Endothelial cell of umbilical vein (primary cell): Measurements from ENCODE around the gene CD300LD. TPM values are rescaled to one million over a fixed set of nuclear protein-coding genes. Genes with fewer than 3 reads are reported as not detected.

Experiments
- BruUV-seq: library from RNA; stranded (reverse); fragments of 400-500 nt; replicated peaks from 2 replicates; lab custom pipeline; 2021; lab: Mats Ljungman, UMichigan
- CTCF ChIA-PET: fragments of 300-600, 350-600 bp; sonication (Branson Sonifier 250); formaldehyde crosslinking; loops from one replicate; lab custom pipeline; 2021; ENCODE audit warnings: antibody characterized with exemption, inconsistent platforms; lab: Charles Lee
- POLR2A ChIA-PET: fragments of 300-600, 350-600 bp; sonication (Branson Sonifier 250); formaldehyde crosslinking; loops from one replicate; lab custom pipeline; 2021; ENCODE audit warnings: antibody characterized with exemption, inconsistent platforms; lab: Charles Lee
- DNase-seq: peaks from one replicate; pipeline ENCODE4 v3.0.0-alpha.2; 2011; ENCODE audit warnings: low read depth, low spot score
- FAIRE-seq: peaks from 2 replicates; lab custom pipeline; 2011; peaks lifted over from hg19 to GRCh38; lab: Jason Lieb, UNC
- H2AFZ ChIP-seq: 2 replicates; pipeline ENCODE4 v1.6.0; 2012; ENCODE audit warnings: low read depth, low read length, control low read depth, inconsistent platforms
- H3K27ac ChIP-seq: 2 replicates; pipeline ENCODE4 v1.5.1; 2011; ENCODE audit warnings: low read depth, mild to moderate bottlenecking, control low read depth, low read length, moderate library complexity; ENCODE audit not compliant: insufficient read depth
- H3K27me3 ChIP-seq, 2 experiments: 2 replicates each; pipeline versions ENCODE4 v1.6.0 to v1.6.1; 2011; ENCODE audit warnings: low read length in 2 of 2, mixed read lengths in 1 of 2; ENCODE audit not compliant: control insufficient read depth in 2 of 2, insufficient read depth in 2 of 2
- H3K36me3 ChIP-seq, 2 experiments: 2 replicates in 1 of 2; 3 replicates in 1 of 2; pipeline ENCODE4 v1.5.1; 2011; ENCODE audit warnings: low read length in 2 of 2, mild to moderate bottlenecking in 1 of 2, moderate library complexity in 1 of 2; ENCODE audit not compliant: control insufficient read depth in 2 of 2, insufficient read depth in 2 of 2; ENCODE audit errors: extremely low read depth in 1 of 2
- H3K4me1 ChIP-seq: 3 replicates; pipeline ENCODE4 v1.5.1; 2011; ENCODE audit warnings: mild to moderate bottlenecking, low read length; ENCODE audit not compliant: control insufficient read depth, insufficient read depth; ENCODE audit errors: extremely low read depth
- H3K4me2 ChIP-seq: 2 replicates; pipeline ENCODE4 v1.6.1; 2011; ENCODE audit warnings: low read length, control low read depth, mixed read lengths; ENCODE audit not compliant: insufficient read depth
- H3K4me3 ChIP-seq, 3 experiments: fragments of 200-600 bp in 1 of 3; sonication (generic), shearing (Covaris generic) in 1 of 3; replicated peaks in 1 of 3; 2 replicates each; pipeline ENCODE4 v1.5.1; 2011 to 2016; ENCODE audit warnings: control low read depth in 3 of 3, low read length in 3 of 3, mild to moderate bottlenecking in 2 of 3, inconsistent platforms in 1 of 3, low read depth in 1 of 3, moderate library complexity in 1 of 3; ENCODE audit not compliant: insufficient read depth in 1 of 3
- H3K79me2 ChIP-seq: 2 replicates; pipeline ENCODE4 v1.6.0; 2012; ENCODE audit warnings: low read length, inconsistent platforms; ENCODE audit not compliant: control insufficient read depth, insufficient read depth
- H3K9ac ChIP-seq: replicated peaks from 2 replicates; pipeline ENCODE3; 2011; ENCODE audit warnings: low read length, control low read depth; ENCODE audit not compliant: insufficient read depth; ENCODE audit errors: extremely low read depth
- H3K9me1 ChIP-seq: replicated peaks from 3 replicates; pipeline ENCODE4 v1.6.0; 2011; ENCODE audit warnings: mild to moderate bottlenecking, low read length; ENCODE audit not compliant: control insufficient read depth, insufficient read depth; ENCODE audit errors: extremely low read depth
- H3K9me3 ChIP-seq: replicated peaks from 2 replicates; pipeline ENCODE4 v1.5.1; 2012; ENCODE audit warnings: low read length, inconsistent platforms; ENCODE audit not compliant: control insufficient read depth, insufficient read depth
- H4K20me1 ChIP-seq: replicated peaks from 2 replicates; pipeline ENCODE3; 2011; ENCODE audit warnings: mild to moderate bottlenecking, low read length; ENCODE audit not compliant: control insufficient read depth, insufficient read depth; ENCODE audit errors: extremely low read depth
- CTCF ChIP-seq, 2 donors: IDR thresholded peaks; 1 replicate in 1 of 2; 2 replicates in 1 of 2; pipeline ENCODE4 v1.5.1; 2011; ENCODE audit warnings: low read length in 2 of 2, mild to moderate bottlenecking in 2 of 2, moderate library complexity in 2 of 2, control low read depth in 1 of 2, inconsistent platforms in 1 of 2, low read depth in 1 of 2; ENCODE audit not compliant: insufficient read depth in 1 of 2; ENCODE audit errors: extremely low read depth in 1 of 2
- EZH2 ChIP-seq: IDR thresholded peaks from 2 replicates; pipeline ENCODE4 v1.6.1; 2012; ENCODE audit warnings: borderline replicate concordance, low read depth, mild to moderate bottlenecking, moderate library complexity, low read length, inconsistent platforms; ENCODE audit not compliant: severe bottlenecking
- FOS ChIP-seq: IDR thresholded peaks from 2 replicates; pipeline ENCODE4 v1.6.1; 2011; ENCODE audit warnings: mild to moderate bottlenecking, low read length, moderate library complexity, borderline replicate concordance; ENCODE audit not compliant: insufficient read depth
- GATA2 ChIP-seq: IDR thresholded peaks from 2 replicates; pipeline ENCODE4 v1.7.0; 2011; ENCODE audit warnings: low read depth, mild to moderate bottlenecking, moderate library complexity, mixed read lengths, low read length; ENCODE audit not compliant: insufficient read length, insufficient read depth
- JUN ChIP-seq: IDR thresholded peaks from 2 replicates; pipeline ENCODE4 v1.6.1; 2011; ENCODE audit warnings: borderline replicate concordance, low read depth; ENCODE audit not compliant: insufficient read length, insufficient read depth
- MAX ChIP-seq: IDR thresholded peaks from 2 replicates; pipeline ENCODE4 v1.6.1; 2011; ENCODE audit not compliant: insufficient read depth, insufficient read length
- MYC ChIP-seq: IDR thresholded peaks from one replicate; pipeline ENCODE4 v1.6.1; 2011; ENCODE audit warnings: mild to moderate bottlenecking, low read depth, low read length
- POLR2A ChIP-seq: IDR thresholded peaks from 2 replicates; pipeline ENCODE4 v1.6.1; 2012; ENCODE audit warnings: low read depth, mild to moderate bottlenecking, control low read depth, low read length
- POLR2AphosphoS5 ChIP-seq: IDR thresholded peaks from 2 replicates; pipeline ENCODE4 v1.6.1; 2012; ENCODE audit warnings: low read depth, mild to moderate bottlenecking, control low read depth, low read length, moderate library complexity; ENCODE audit not compliant: insufficient read depth
- dilution Hi-C: fragments of 300-500 bp; cut with MboI; formaldehyde crosslinking; loops from one replicate; pipeline ENCODE4 v1.15.0; 2019; ENCODE audit warnings: low sequenced_read_pairs; ENCODE audit not compliant: extremely low pct_ligation_motif_present
- intact Hi-C: fragments of 100-400 bp; cut with micrococcal nuclease; formaldehyde crosslinking; loops from one replicate; pipeline ENCODE4 v1.10.0; 2022
- polyA plus RNA-seq, 4 experiments: library from polyadenylated mRNA; depleted of rRNA in 3 of 4; stranded (reverse) in 3 of 4; unstranded in 1 of 4; fragments of >200 nt; gene quantifications; 2 replicates each; pipeline versions ENCODE4 v1.2.1 to v1.2.3, GENCODE V29; 2011 to 2012; ENCODE audit warnings: missing spikeins in 1 of 4
- total RNA-seq: library from RNA; stranded (reverse); gene quantifications from 2 replicates; pipeline ENCODE4 v1.2.3, GENCODE V29; 2021

CD300LD gene
- total and polyA plus RNA-seq, 2 donors (not counting 3 experiments of a cell fraction or from before 2014, with no cell fraction given) = not detected

GRCh38 chr17:74604200-74604599, 12.1 kb upstream of the CD300LD start:
- intact Hi-C loops = no loop called here
- Histone ChIP-seq H4K20me1 (no peaks in the 10 kb centered on the region), H2AFZ (no peak overlapping the region), H3K4me3 (no peak overlapping the region), H3K36me3 (no peaks in the 10 kb centered on the region), H3K27me3 (no peaks in the 10 kb centered on the region), H3K27ac (no peak overlapping the region), H3K79me2 (no peaks in the 10 kb centered on the region), H3K9me3 (no peaks in the 10 kb centered on the region), H3K4me1 (no peaks in the 10 kb centered on the region), H3K9ac (no peak overlapping the region), H3K4me2 (no peak overlapping the region), H3K9me1 (no peaks in the 10 kb centered on the region)
- no TSS peak for BruUV-seq
- ChIA-PET CTCF (interaction anchor here (1.0 to 1.1 kb wide), 2 partner anchors 236 to 1174 kb away, joined by 3 read pairs; no protein-coding TSS in a partner anchor), POLR2A (no interaction called here)
- no peak for DNase-seq
- TF ChIP-seq FOS (no peak), EZH2 (no peak), CTCF (IDR thresholded peaks at IDR 0.05; ENCODE audit: extremely low read depth in 1 of 2, insufficient read depth in 1 of 2, low read depth in 1 of 2, low read length in 2 of 2) (no peak), POLR2AphosphoS5 (no peak), POLR2A (no peak), GATA2 (no peak), JUN (no peak), MAX (no peak), MYC (no peak)
- dilution Hi-C loops = no loop called here
- no peak for FAIRE-seq
